GM15510 (cell line): Measurements from ENCODE around the gene DYNC1I1.

ENCODE experiments used
- POLR2A ChIP-seq: IDR thresholded peaks from 3 replicates; pipeline ENCODE4 v1.6.1; 2011; ENCODE audit warnings: borderline replicate concordance; ENCODE audit not compliant: insufficient read length; ENCODE audit errors: extremely low read depth

The DYNC1I1 gene

DNA sequence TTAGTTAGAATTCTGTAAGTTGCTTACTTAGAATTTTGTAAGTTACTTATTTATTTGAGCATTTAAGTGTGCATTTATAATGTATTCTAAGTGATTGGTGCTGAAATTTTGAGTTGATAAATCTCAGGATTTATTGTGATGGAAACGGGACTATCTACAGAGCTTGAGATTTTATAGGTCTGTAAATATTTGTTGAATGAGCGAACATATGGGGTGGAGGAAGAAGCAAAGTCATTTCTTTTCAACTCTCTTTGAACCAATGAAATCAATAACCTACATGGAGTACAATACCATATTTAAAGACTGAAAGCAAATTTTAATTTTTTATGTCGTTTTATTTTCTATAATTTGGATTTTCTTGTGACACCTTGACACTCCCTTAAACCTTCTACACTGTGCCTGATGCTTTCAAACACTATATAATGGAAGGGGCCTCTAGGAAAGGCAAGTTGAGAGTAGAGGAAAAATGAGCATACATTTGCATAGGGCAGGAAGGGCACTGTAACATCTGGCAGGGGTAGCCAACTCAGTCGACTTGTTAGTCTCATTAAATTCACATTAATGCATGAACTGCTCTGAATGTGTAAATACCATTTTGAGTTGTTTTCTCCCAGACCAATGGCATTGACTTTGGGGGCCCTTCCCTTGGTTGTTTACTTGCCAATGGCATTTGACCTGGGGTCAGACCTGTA is 204.2 kb downstream of the DYNC1I1 start:
- no peak for TF ChIP-seq POLR2A

DNA sequence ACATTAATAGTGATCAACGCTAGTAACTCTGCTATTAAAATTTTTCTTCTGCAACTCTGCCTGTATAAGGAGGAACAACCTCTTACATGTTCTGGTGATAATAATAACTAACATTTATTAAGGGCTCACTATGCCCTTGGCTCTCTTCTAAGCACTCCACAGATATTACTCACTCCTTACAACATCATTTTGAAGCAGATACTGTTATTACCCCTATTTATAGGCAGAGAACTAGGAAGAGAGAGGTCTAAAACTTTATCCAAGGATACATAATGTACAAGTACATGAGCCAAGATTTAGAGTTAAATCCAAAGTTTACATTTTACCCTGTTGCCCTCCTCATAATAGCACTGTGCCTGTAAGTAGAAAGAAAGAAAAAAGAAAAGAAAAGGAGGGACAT is 205.6 kb downstream of the DYNC1I1 start:
- TF ChIP-seq POLR2A = no peak

DNA sequence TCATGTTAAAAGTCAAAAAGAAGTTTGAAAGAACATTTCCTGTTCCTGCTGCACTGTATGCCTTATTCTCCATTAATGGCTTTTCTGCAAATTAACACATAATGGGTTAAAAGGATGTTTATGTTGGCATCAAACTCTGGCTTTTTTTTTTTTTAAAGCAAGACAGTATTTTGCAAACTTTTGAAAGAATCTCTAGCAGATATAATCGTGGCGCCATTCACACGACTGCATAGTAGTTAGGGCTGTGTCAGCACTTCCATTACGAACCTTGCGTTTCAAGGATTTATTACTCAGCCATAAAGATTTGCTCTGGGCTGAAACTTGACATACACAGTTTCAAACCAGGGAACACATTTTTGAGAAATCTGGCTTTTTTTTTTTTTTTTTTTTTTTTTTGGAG is 207.8 kb downstream of the DYNC1I1 start:
- no peak for TF ChIP-seq POLR2A

DNA sequence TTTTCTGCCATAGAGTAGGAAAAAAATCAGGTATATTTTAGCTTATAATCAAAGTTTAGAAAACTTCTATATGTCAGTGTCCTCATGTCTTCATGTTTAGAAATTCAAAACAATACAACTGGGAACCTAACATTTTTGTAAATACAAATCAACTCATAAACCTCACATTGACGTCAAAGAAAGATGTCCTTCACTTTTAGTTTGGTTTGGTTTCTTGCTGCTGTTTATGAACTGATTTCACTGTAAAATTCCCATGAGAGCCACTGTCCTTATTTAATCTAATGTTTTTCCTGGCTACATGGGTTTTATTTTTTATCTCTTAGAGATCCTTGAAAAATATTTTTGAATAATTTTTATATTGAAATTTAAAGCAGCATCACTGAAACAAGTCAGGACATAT is 208.4 kb downstream of the DYNC1I1 start:
- TF ChIP-seq POLR2A = no peak

DNA sequence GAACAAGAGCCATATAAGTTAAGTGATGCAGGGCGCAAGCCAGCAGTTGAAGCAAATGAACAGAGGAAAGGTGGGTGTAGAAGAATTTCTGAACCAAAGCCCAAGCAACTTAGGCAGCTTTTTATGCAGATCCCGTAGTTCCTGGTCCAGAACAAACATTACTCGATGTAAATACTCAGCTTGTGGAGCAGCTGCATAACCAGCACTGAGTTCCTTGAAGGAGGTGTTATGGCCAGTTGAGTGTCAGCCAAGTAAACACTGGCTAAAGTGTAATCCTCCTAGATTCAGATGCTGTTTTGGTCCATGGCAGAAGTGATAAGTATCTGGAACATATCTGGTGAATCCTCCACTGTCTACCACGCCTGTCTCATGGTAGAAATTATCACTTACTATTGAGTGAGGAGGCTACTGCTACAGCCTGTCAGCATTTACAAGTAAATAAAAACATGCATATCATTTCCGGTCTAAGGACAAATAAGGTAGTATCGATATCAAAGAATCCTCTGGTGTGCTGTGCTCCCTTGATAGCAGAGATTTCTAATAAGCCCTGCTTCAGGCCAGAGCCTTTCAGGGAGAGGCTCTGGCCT is 213.9 kb downstream of the DYNC1I1 start:
- no peak for TF ChIP-seq POLR2A

DNA sequence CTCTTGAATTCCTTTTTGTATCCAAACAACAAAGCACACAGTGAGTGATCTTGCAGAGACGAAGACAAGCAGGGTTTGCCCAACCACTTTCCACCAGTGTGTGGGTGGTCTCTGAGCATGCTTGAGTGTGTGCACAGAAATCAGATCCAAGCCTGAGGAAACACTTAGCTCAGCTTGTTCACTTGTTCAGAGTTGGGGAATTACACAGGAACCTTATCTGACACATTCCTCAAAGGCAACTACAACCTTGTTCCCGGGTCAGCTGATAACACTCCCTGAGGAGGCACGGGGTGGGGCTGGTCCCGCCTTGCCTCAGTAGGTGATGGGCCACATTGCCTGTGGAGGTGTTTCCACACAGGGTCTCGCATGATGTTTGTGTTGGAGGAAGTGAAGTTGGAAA is 216.9 kb downstream of the DYNC1I1 start:
- no peak for TF ChIP-seq POLR2A

DNA sequence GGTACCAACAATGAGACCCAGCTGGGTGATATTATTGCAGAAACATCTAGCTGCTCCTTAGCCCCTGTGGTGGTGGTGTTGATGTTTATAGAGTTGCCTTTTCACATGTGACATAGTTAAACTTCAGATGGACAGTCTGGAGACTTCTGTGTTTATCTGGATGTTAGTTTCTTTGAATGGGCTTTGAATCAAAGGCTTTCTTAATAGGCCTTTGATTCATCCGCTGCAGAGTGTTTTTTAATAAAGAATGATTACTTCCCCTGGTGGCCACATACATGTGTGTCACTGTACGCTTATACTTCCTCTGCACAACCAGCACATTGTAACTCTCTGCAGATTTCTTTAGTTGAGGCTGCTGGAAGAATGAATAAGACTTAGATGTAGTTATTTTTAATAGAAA is 221.0 kb downstream of the DYNC1I1 start:
- TF ChIP-seq POLR2A = no peak

DNA sequence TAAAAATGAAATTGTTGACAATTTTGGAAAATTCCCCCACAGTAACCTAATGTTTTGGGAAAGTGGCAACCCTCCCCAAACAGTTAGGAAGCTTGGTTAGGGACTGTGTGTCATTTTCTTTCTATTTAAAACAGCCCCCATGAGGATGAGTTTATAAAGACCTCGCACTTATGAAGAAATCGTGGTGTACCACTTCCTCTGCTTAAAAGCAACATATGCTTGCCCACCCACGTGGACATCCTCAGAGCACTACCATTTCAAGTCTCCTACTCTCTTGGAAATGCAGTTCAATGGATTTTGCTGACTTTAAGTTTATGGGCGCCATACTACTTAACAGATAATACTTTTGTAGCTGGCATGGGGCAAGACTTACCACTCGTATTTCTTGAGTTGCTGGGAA is 223.8 kb downstream of the DYNC1I1 start:
- no peak for TF ChIP-seq POLR2A

DNA sequence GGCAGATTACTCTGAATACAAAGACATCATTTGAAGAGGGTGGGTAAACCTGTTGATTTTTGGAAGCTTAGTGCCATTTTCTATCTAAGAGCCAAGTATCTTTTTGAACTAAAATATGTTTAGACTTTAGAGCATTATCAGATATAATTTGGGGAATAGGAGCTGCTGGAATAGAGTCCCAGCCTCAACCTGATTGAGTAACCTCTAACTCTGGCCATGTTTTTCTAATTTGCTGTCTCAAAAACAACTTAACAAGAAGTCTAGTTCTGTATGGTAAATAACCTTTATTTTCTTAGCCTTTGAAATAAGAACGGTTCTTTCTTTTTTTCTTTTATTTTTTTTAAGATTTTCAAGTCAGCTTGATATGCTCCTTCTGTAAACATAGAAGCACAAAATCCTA is 224.5 kb downstream of the DYNC1I1 start:
- no peak for TF ChIP-seq POLR2A

DNA sequence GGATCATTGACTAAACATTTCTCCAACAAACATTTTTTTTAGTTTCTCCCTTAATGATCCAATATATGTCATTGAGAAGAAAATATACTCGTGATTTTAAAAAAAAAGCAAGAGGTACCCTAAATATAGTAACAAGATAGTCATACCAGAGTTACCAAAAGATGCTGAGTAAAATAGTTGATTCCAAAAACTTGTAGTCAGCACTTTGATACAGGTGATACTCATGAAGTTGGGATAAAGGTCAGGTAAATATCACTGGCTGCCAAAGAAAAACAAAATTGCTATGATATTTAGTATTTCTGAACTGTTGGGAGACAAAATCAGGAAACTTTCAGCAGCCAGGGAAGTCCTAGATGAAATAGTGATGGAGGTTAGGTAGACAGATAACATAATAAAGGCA is 225.3 kb downstream of the DYNC1I1 start:
- no peak for TF ChIP-seq POLR2A

DNA sequence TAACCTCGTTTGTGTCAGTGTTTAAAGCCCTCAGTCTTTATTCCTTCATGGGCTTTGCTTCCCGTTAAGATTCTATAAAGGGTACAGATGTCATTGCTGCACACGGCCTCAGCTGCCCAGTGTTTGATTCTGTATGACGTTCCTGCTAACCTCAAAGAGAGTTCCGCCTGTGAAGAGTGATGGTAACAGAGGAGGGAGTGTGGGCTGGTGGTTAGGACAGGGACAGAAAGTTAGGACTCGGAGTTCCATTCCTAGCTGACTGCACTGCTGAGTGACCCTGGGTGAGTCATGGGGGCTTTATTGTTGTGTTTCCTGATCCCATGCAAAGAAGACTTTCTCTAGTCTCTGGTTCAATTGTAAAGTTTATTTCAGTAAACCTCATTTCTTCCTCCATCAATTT is 227.1 kb downstream of the DYNC1I1 start:
- TF ChIP-seq POLR2A = no peak

DNA sequence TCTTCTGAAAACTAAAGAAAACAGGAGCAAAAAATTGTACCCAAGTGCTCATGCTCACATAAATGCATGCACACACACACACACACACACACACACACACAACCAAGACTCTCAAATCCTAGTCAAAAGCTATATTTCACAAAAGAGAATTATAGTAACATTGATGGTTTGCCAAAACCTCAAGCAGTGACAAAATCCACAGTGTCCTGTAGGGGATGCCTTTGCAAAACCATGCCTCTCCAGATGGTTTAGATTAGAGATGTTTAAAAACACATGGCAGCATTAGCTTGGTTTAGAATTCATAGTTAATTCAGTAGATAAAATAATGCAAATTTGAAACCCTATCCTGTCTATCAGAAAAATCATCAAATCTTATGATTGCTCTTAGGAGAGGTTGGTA is 232.2 kb downstream of the DYNC1I1 start:
- no peak for TF ChIP-seq POLR2A

DNA sequence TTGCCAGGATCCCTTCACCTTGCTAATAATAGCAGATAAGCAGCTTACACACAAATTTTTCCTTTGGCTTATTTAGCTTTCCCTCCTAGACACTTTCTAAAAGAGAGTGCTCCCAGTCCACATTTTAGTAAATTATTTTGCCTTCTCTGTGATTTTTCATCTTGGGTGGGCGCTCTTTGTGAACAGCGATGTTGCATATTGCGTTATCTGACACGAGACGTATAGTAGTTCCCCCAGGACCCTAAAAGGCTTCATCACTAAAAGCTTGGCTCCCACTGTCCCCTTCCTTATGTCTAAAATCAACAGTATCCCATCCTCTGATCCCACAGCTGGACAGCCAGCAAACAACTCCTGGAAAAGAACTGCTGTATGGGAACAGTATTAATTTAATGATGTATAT is 232.9 kb downstream of the DYNC1I1 start:
- no peak for TF ChIP-seq POLR2A

DNA sequence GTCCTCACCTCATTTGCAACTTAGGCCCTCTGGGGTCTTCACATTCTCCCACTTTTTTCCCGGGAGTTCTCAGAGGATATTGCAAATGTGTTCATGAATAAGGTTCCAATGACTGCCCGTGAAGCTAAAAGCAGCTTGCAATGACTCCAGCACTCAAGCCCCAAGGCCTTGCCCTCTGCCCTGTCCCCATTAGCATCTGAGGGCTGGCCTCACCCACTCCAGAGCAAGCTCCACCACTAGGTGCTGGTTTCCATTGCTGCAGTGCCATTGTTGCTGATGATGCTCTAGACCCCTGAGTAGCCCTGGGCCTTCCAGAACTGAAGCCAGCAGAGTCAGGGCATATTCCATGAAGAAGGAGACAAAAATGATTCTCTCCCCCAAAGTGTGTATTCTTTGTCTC is 236.8 kb downstream of the DYNC1I1 start:
- TF ChIP-seq POLR2A = no peak

DNA sequence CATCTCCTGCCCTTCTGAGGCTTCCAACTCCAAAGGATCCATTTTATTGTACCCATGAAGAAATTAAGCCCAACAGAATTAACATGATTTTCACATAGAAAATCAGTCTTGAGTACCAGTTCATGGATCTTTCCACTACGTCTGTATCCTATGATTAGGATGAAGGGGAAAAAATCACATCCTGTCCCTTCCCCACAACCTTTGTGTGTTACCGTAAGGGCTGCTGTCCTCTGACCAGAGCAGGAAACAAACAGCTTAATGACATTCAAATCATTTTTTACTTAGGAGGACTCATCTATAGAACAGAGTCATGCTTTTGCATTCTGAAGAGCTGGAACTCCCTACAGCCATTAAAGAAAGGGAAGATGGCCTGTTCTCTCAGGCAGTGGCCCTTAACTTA is 241.5 kb downstream of the DYNC1I1 start:
- no peak for TF ChIP-seq POLR2A

DNA sequence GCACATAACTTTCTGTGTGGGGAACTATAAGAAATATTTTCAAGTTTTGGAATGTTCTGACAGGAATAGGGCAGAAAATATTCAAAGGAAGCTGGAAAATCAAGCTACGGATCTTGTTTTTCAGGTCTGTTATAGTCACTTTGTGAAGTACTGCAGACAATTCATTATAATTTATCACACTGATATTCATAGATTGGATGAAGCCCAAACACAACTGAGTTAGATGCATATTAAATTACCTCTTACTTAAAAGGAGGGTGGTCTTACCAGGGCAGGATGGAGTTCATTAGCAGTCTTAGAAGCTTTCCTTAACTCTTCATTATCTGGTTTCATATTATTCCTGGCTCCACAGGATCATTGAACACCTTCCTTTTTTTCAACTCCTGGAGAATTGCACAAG is 242.3 kb downstream of the DYNC1I1 start:
- TF ChIP-seq POLR2A = no peak
